ENCODE results near the gene ZCCHC9. TPM values are rescaled to one million over a fixed set of nuclear protein-coding genes. Genes with fewer than 3 reads are reported as not detected.
"Not testable (repeated sequence)": the region's sequence is repeated elsewhere in the genome, so short reads cannot be mapped to it uniquely, and the experiment has no call there.

The ZCCHC9 gene
- total RNA-seq, 2 experiments from 2014 or later: 42.6 to 49.1 TPM

- H3K27ac Mint-ChIP-seq; H3K9me3 Mint-ChIP-seq; H3K27me3 Mint-ChIP-seq; intact Hi-C loops (cut with micrococcal nuclease); DNase-seq; H3K4me3 Mint-ChIP-seq; CTCF ChIA-PET; H3K36me3 Mint-ChIP-seq; H3K4me1 Mint-ChIP-seq (ENCODE audit: low read depth): not testable (repeated sequence)
- POLR2A ChIA-PET: interaction anchor here (0.5 kb wide), 1 partner anchor 421 kb away, joined by 3 read pairs; no protein-coding TSS in a partner anchor
Measured at GRCh38 chr5:81338213-81338612, 36.8 kb downstream of the ZCCHC9 start.

DNA sequence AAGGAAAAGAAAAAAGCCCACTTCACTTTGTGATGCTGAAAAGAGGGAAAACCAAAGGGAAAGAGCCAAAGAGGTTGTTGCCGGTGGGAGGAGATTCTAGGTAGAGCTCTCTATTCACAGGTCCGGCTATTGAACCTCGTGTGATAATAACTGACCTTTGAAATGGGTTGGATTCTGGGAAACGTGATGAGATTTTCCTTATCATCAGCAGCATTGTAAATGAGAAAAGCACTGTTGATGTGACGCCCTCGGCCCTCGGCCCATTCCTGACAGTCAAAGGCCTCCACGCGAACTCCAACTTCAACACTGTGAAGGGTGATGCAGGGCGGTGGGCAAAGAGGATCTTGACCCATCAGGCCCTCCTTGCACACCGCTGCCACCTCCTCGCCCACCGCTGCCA, 43.3 kb downstream of the ZCCHC9 start:
- Mint-ChIP-seq H3K4me3 (no peak overlapping the region), H3K4me1 (ENCODE audit: low read depth) (no peaks in the 10 kb centered on the region), H3K36me3 (no peaks in the 10 kb centered on the region), H3K27me3 (no peaks in the 10 kb centered on the region), H3K9me3 (no peaks in the 10 kb centered on the region), H3K27ac (no peak overlapping the region)
- no peak for DNase-seq
- intact Hi-C loops (cut with micrococcal nuclease): no loop called here
- CTCF ChIA-PET: no interaction called here
- POLR2A ChIA-PET: no interaction called here

GRCh38 chr5:81345411-81346003, 44.1 kb downstream of the ZCCHC9 start:
- Mint-ChIP-seq H3K27me3 (no peaks in the 10 kb centered on the region), H3K4me3 (no peak overlapping the region), H3K4me1 (ENCODE audit: low read depth) (no peaks in the 10 kb centered on the region), H3K27ac (no peak overlapping the region), H3K9me3 (no peaks in the 10 kb centered on the region), H3K36me3 (no peaks in the 10 kb centered on the region)
- intact Hi-C loops (cut with micrococcal nuclease): no loop called here
- ChIA-PET CTCF (no interaction called here), POLR2A (interaction anchor here (0.9 kb wide), 1 partner anchor 53 kb away, joined by 5 read pairs; no protein-coding TSS in a partner anchor)
- no peak for DNase-seq

- Mint-ChIP-seq H3K4me1 (ENCODE audit: low read depth) (no peaks in the 10 kb centered on the region), H3K36me3 (no peaks in the 10 kb centered on the region), H3K27ac (no peak overlapping the region), H3K4me3 (no peak overlapping the region), H3K27me3 (peaks cover 3% of the 10 kb centered on the region), H3K9me3 (no peaks in the 10 kb centered on the region)
- DNase-seq: no peak
- POLR2A ChIA-PET: no interaction called here
- intact Hi-C loops (cut with micrococcal nuclease): no loop called here
- CTCF ChIA-PET: no interaction called here
Measured at GRCh38 chr5:81349161-81349560, 47.8 kb downstream of the ZCCHC9 start.

- intact Hi-C loops (cut with micrococcal nuclease): no loop called here
- CTCF ChIA-PET: no interaction called here
- DNase-seq: no peak
- H3K9me3 Mint-ChIP-seq: no peaks in the 10 kb centered on the region
- no peaks in the 10 kb centered on the region for H3K36me3 Mint-ChIP-seq
- H3K27me3 Mint-ChIP-seq: peaks cover 3% of the 10 kb centered on the region
- H3K4me1 Mint-ChIP-seq (ENCODE audit: low read depth): no peaks in the 10 kb centered on the region
- no peak overlapping the region for H3K27ac Mint-ChIP-seq
- no peak overlapping the region for H3K4me3 Mint-ChIP-seq
- POLR2A ChIA-PET: no interaction called here
Measured at GRCh38 chr5:81350507-81350906, 49.1 kb downstream of the ZCCHC9 start.

DNA sequence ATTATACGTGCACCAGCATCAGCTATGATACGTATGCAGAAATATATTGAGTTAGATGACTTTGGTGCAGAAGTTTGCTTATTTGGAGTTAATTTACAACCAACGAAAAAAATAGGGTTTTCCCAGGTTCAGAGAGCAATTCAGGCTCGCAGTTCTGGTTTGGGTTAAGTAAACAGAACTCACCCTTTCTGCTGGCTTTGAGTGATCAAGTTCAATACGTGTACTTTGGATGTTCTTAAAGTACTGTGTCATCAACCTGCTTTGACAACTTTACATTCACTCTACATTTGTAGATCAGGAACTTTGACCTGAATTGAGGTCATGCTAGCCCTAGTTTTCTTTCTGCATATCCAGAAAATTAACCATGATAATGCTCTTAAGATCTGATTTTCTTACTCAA, 51.8 kb downstream of the ZCCHC9 start:
- H3K27ac Mint-ChIP-seq: no peak overlapping the region
- intact Hi-C loops (cut with micrococcal nuclease): no loop called here
- H3K36me3 Mint-ChIP-seq: no peaks in the 10 kb centered on the region

GRCh38 chr5:81354093-81354492, 52.7 kb downstream of the ZCCHC9 start:
- POLR2A ChIA-PET: no interaction called here
- H3K36me3 Mint-ChIP-seq: no peaks in the 10 kb centered on the region
- peaks cover 3% of the 10 kb centered on the region for H3K27me3 Mint-ChIP-seq
- no peak overlapping the region for H3K27ac Mint-ChIP-seq
- DNase-seq: no peak
- no peaks in the 10 kb centered on the region for H3K4me1 Mint-ChIP-seq (ENCODE audit: low read depth)
- H3K9me3 Mint-ChIP-seq: no peaks in the 10 kb centered on the region
- H3K4me3 Mint-ChIP-seq: no peak overlapping the region
- CTCF ChIA-PET: no interaction called here
- intact Hi-C loops (cut with micrococcal nuclease): no loop called here

More for the DNA sequence above, 51.8 kb downstream of the ZCCHC9 start:
- ChIA-PET POLR2A (no interaction called here), CTCF (no interaction called here)
- H3K4me3 Mint-ChIP-seq: no peak overlapping the region
- DNase-seq: no peak
- no peaks in the 10 kb centered on the region for H3K4me1 Mint-ChIP-seq (ENCODE audit: low read depth)
- no peaks in the 10 kb centered on the region for H3K9me3 Mint-ChIP-seq
- peaks cover 3% of the 10 kb centered on the region for H3K27me3 Mint-ChIP-seq

GRCh38 chr5:81355291-81356251, 54.2 kb downstream of the ZCCHC9 start:
- H3K9me3 Mint-ChIP-seq: no peaks in the 10 kb centered on the region
- intact Hi-C loops (cut with micrococcal nuclease): no loop called here
- CTCF ChIA-PET: no interaction called here
- H3K4me3 Mint-ChIP-seq: no peak overlapping the region
- H3K36me3 Mint-ChIP-seq: no peaks in the 10 kb centered on the region
- H3K4me1 Mint-ChIP-seq (ENCODE audit: low read depth): no peaks in the 10 kb centered on the region
- H3K27me3 Mint-ChIP-seq: peaks cover 3% of the 10 kb centered on the region
- POLR2A ChIA-PET: no interaction called here
- DNase-seq: no peak
- no peak overlapping the region for H3K27ac Mint-ChIP-seq

DNA sequence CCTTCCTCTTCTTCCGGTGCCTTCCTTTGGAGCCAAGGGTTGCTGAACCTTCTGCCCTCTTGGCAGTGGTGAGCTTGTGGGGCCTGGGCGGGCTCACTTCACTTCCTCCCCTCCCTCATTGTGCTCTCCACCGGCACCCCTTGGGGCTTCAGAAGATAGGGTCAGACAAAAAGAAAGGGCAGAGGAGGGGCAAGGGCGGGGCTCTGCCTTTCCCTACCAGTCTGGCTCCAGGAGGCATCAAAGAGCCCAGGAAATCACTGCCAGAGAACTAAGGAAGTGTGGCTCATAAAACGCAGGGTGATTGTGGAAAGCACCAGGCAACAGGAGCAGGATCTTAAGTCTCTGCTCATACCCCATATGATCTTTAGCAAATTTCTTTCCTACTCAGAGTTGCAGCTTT, 57.7 kb downstream of the ZCCHC9 start:
- ChIA-PET CTCF (no interaction called here), POLR2A (no interaction called here)
- no peak overlapping the region for H3K4me3 Mint-ChIP-seq
- no peaks in the 10 kb centered on the region for H3K27me3 Mint-ChIP-seq
- DNase-seq: no peak
- intact Hi-C loops (cut with micrococcal nuclease): no loop called here
- no peaks in the 10 kb centered on the region for H3K36me3 Mint-ChIP-seq
- H3K4me1 Mint-ChIP-seq (ENCODE audit: low read depth): no peaks in the 10 kb centered on the region
- no peaks in the 10 kb centered on the region for H3K9me3 Mint-ChIP-seq
- H3K27ac Mint-ChIP-seq: no peak overlapping the region

GRCh38 chr5:81359881-81360280, 58.5 kb downstream of the ZCCHC9 start:
- no peak overlapping the region for H3K4me3 Mint-ChIP-seq
- H3K4me1 Mint-ChIP-seq (ENCODE audit: low read depth): no peaks in the 10 kb centered on the region
- no peak for DNase-seq
- POLR2A ChIA-PET: no interaction called here
- H3K9me3 Mint-ChIP-seq: no peaks in the 10 kb centered on the region
- H3K27ac Mint-ChIP-seq: no peak overlapping the region
- no peaks in the 10 kb centered on the region for H3K36me3 Mint-ChIP-seq
- CTCF ChIA-PET: no interaction called here
- intact Hi-C loops (cut with micrococcal nuclease): no loop called here
- no peaks in the 10 kb centered on the region for H3K27me3 Mint-ChIP-seq

DNA sequence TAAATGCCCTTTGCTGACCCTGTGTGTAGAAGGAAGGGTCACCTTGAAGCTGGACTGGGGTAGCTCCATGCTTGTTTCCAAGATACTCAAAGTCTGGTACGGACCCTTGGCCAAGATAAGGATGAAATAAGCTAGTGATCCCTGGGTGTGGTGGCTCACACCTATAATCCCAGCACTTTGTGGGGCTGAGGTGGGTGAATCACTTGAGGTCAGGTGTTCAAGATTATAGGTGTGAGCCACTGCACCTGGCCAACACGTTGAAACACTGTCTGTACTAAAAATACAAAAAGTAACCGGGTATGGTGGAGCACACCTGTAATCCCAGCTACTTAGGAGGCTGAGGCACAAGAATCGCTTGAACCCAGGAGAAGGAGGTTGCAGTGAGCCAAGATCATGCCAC, 59.3 kb downstream of the ZCCHC9 start:
- H3K9me3 Mint-ChIP-seq: no peaks in the 10 kb centered on the region
- CTCF ChIA-PET: no interaction called here

GRCh38 chr5:81361600-81361999, 60.2 kb downstream of the ZCCHC9 start:
- Mint-ChIP-seq H3K4me3 (no peak overlapping the region), H3K9me3 (no peaks in the 10 kb centered on the region), H3K27ac (no peak overlapping the region), H3K4me1 (ENCODE audit: low read depth) (no peaks in the 10 kb centered on the region), H3K36me3 (no peaks in the 10 kb centered on the region), H3K27me3 (no peaks in the 10 kb centered on the region)
- POLR2A ChIA-PET: no interaction called here
- CTCF ChIA-PET: no interaction called here
- intact Hi-C loops (cut with micrococcal nuclease): no loop called here
- no peak for DNase-seq

More for the DNA sequence above, 59.3 kb downstream of the ZCCHC9 start:
- Mint-ChIP-seq H3K27me3 (no peaks in the 10 kb centered on the region), H3K27ac (no peak overlapping the region), H3K4me1 (ENCODE audit: low read depth) (no peaks in the 10 kb centered on the region), H3K4me3 (no peak overlapping the region), H3K36me3 (no peaks in the 10 kb centered on the region)
- intact Hi-C loops (cut with micrococcal nuclease): no loop called here
- no peak for DNase-seq
- POLR2A ChIA-PET: no interaction called here
